HepG2 (cell line): ENCODE measurements around the gene MROH2A. TPM values are rescaled to one million over a fixed set of nuclear protein-coding genes. Genes with fewer than 3 reads are reported as not detected.

Experiments
- HMG20B ChIP-seq: conservative IDR thresholded peaks from 2 replicates; pipeline ENCODE4 v1.6.1; 2016; ENCODE audit warnings: missing genetic modification reagents, missing compliant biosample characterization
- JUND ChIP-seq: sonication (generic); formaldehyde crosslinking; IDR thresholded peaks from 2 replicates; pipeline ENCODE4 v1.8.0; 2022; ENCODE audit warnings: mild to moderate bottlenecking, missing genetic modification reagents
- PITX1 ChIP-seq: sonication (generic); formaldehyde crosslinking; IDR thresholded peaks from 2 replicates; pipeline ENCODE4 v1.5.1; 2020; ENCODE audit warnings: mild to moderate bottlenecking, missing genetic modification reagents
- SMARCE1 ChIP-seq: fragments of 450-650 bp; IDR thresholded peaks from 2 replicates; pipeline ENCODE4 v1.6.1; 2017; ENCODE audit warnings: borderline replicate concordance
- ZFP82 ChIP-seq: sonication (generic); formaldehyde crosslinking; IDR thresholded peaks from 2 replicates; pipeline ENCODE4 v1.5.1; 2020; ENCODE audit warnings: mild to moderate bottlenecking, missing genetic modification reagents, borderline replicate concordance
- ZNF124 ChIP-seq: sonication (generic); formaldehyde crosslinking; IDR thresholded peaks from 2 replicates; pipeline ENCODE4 v1.4.0; 2020; ENCODE audit warnings: missing genetic modification reagents
- ZNF235 ChIP-seq: sonication (generic); formaldehyde crosslinking; IDR thresholded peaks from 2 replicates; pipeline ENCODE4 v1.8.1; 2023; ENCODE audit warnings: mild to moderate bottlenecking, missing genetic modification reagents, borderline replicate concordance
- ZNF292 ChIP-seq: sonication (generic); formaldehyde crosslinking; IDR thresholded peaks from 2 replicates; pipeline ENCODE4 v1.8.1; 2022; ENCODE audit warnings: mild to moderate bottlenecking, low read depth, missing genetic modification reagents, borderline replicate concordance
- ZNF569 ChIP-seq: sonication (generic); formaldehyde crosslinking; IDR thresholded peaks from 2 replicates; pipeline ENCODE4 v1.5.0; 2020; ENCODE audit warnings: mild to moderate bottlenecking, missing genetic modification reagents, moderate library complexity, borderline replicate concordance
- polyA plus RNA-seq, 8 experiments: library from polyadenylated mRNA; depleted of rRNA in 3 of 8; stranded (reverse) in 7 of 8; unstranded in 1 of 8; fragments of >200 nt; fragmentation: Illumina TruSeq in 4 of 8; extraction: Trizol in 4 of 8; gene quantifications; 2 replicates each; pipeline versions ENCODE4 v1.2.1 to v1.2.3, GENCODE V29; 2011 to 2016; ENCODE audit warnings: low read depth in 4 of 8, missing spikeins in 1 of 8, mixed read lengths in 1 of 8; ENCODE audit not compliant: insufficient read depth in 1 of 8
- total RNA-seq, 5 experiments: library from RNA; depleted of rRNA; stranded (reverse); fragments of >200 nt; fragmentation: Illumina TruSeq; extraction: Trizol; gene quantifications; 2 replicates each; pipeline ENCODE4 v1.2.3, GENCODE V29; 2016; ENCODE audit warnings: low read depth in 1 of 5
- TF ChIP-seq, protein P1 (sequence below): sonication (generic); formaldehyde crosslinking; IDR thresholded peaks from 2 replicates; pipeline ENCODE4 v1.8.0; 2022; ENCODE audit warnings: mild to moderate bottlenecking, missing genetic modification reagents, borderline replicate concordance
- TF ChIP-seq, protein P2 (sequence below): sonication (generic); formaldehyde crosslinking; IDR thresholded peaks from 2 replicates; pipeline ENCODE4 v1.4.0; 2020; ENCODE audit warnings: mild to moderate bottlenecking, missing genetic modification reagents
- TF ChIP-seq, protein P3 (sequence below): sonication (generic); formaldehyde crosslinking; IDR thresholded peaks from 2 replicates; pipeline ENCODE4 v1.9.0; 2021; ENCODE audit warnings: missing genetic modification reagents, mild to moderate bottlenecking, borderline replicate concordance
- TF ChIP-seq, protein P4 (sequence below): sonication (generic); formaldehyde crosslinking; IDR thresholded peaks from 2 replicates; pipeline ENCODE4; 2020; ENCODE audit warnings: missing genetic modification reagents, mild to moderate bottlenecking, borderline replicate concordance
- TF ChIP-seq, protein P5 (sequence below): sonication (generic); formaldehyde crosslinking; IDR thresholded peaks from 2 replicates; pipeline ENCODE4 v1.9.0; 2021; ENCODE audit warnings: missing genetic modification reagents, mild to moderate bottlenecking, borderline replicate concordance
- TF ChIP-seq, protein P6 (sequence below): sonication (generic); formaldehyde crosslinking; IDR thresholded peaks from 2 replicates; pipeline ENCODE4 v1.4.0; 2020; ENCODE audit warnings: mild to moderate bottlenecking, missing genetic modification reagents
- TF ChIP-seq, protein P7 (sequence below): sonication (generic); formaldehyde crosslinking; IDR thresholded peaks from 2 replicates; pipeline ENCODE4 v1.4.0; 2020; ENCODE audit warnings: low read depth, mild to moderate bottlenecking, missing genetic modification reagents

Gene MROH2A
- total and polyA plus RNA-seq, 2 of the 13 experiments (the other 11 are each of a cell fraction or from before 2014, with no cell fraction given), result 0.03 to 0.04 TPM

DNA sequence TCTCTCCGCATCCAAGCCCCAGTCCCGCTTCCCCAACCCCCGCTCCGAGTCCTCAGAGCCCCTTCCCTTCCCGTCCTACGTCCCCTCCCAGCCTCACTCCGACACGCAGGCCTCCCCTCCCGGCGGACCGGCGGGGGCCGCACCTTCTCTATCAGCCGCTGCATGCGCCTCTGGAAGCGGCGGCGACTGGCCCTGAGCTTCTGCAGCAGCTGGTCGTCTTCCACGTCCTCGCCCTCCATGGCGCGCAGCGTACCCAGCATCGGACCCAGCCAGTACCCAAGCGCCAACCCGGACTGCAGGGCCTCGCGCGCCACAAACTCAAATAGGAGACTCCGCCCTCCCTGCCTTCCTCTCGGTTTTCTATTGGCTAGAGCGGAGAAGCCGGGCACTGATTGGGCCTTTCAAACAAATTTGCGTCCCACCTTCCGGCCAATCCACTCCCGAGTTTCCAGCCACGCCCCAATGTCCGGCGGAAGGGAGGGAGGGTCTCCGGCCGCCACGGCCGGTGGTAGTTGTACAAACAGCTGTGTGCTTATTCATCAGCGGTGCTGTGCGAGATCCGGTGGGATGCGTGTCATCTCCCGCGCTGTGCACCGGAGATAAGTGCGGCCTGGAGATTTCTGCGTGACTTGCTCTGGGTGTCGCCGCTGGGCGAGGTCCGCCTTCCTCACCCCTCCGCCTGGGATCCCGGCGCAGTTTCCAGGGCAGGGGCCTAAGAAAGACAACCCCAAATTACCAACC is 76.3 kb downstream of the MROH2A start, which contains the start of gene HJURP (continued):
- TF ChIP-seq, protein P1, sequence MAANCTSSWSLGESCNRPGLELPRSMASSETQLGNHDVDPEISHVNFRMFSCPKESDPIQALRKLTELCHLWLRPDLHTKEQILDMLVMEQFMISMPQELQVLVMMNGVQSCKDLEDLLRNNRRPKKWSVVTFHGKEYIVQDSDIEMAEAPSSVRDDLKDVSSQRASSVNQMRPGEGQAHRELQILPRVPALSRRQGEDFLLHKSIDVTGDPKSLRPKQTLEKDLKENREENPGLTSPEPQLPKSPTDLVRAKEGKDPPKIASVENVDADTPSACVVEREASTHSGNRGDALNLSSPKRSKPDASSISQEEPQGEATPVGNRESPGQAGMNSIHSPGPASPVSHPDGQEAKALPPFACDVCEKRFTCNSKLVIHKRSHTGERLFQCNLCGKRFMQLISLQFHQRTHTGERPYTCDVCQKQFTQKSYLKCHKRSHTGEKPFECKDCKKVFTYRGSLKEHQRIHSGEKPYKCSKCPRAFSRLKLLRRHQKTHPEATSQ (CRISPR knock-in tag), result peak; percentile 98; the same call in 1 of the 2 replicates
- TF ChIP-seq ZNF569 (CRISPR knock-in tag), result no peak
- TF ChIP-seq, protein P2, sequence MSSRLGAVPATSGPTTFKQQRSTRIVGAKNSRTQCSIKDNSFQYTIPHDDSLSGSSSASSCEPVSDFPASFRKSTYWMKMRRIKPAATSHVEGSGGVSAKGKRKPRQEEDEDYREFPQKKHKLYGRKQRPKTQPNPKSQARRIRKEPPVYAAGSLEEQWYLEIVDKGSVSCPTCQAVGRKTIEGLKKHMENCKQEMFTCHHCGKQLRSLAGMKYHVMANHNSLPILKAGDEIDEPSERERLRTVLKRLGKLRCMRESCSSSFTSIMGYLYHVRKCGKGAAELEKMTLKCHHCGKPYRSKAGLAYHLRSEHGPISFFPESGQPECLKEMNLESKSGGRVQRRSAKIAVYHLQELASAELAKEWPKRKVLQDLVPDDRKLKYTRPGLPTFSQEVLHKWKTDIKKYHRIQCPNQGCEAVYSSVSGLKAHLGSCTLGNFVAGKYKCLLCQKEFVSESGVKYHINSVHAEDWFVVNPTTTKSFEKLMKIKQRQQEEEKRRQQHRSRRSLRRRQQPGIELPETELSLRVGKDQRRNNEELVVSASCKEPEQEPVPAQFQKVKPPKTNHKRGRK (CRISPR knock-in tag), result 0 out of 2 replicates have a peak, but pooled peaks have one; percentile 10
- TF ChIP-seq ZNF235 (CRISPR knock-in tag), result peak; percentile 63; the same call in 1 of the 2 replicates
- 0 out of 2 replicates have a peak, but pooled peaks have one; percentile 71 for TF ChIP-seq ZNF124 (CRISPR knock-in tag)
- TF ChIP-seq, protein P3, sequence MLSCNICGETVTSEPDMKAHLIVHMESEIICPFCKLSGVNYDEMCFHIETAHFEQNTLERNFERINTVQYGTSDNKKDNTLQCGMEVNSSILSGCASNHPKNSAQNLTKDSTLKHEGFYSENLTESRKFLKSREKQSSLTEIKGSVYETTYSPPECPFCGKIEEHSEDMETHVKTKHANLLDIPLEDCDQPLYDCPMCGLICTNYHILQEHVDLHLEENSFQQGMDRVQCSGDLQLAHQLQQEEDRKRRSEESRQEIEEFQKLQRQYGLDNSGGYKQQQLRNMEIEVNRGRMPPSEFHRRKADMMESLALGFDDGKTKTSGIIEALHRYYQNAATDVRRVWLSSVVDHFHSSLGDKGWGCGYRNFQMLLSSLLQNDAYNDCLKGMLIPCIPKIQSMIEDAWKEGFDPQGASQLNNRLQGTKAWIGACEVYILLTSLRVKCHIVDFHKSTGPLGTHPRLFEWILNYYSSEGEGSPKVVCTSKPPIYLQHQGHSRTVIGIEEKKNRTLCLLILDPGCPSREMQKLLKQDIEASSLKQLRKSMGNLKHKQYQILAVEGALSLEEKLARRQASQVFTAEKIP (CRISPR knock-in tag), result no peak
- TF ChIP-seq JUND, result no peak
- TF ChIP-seq, protein P4, sequence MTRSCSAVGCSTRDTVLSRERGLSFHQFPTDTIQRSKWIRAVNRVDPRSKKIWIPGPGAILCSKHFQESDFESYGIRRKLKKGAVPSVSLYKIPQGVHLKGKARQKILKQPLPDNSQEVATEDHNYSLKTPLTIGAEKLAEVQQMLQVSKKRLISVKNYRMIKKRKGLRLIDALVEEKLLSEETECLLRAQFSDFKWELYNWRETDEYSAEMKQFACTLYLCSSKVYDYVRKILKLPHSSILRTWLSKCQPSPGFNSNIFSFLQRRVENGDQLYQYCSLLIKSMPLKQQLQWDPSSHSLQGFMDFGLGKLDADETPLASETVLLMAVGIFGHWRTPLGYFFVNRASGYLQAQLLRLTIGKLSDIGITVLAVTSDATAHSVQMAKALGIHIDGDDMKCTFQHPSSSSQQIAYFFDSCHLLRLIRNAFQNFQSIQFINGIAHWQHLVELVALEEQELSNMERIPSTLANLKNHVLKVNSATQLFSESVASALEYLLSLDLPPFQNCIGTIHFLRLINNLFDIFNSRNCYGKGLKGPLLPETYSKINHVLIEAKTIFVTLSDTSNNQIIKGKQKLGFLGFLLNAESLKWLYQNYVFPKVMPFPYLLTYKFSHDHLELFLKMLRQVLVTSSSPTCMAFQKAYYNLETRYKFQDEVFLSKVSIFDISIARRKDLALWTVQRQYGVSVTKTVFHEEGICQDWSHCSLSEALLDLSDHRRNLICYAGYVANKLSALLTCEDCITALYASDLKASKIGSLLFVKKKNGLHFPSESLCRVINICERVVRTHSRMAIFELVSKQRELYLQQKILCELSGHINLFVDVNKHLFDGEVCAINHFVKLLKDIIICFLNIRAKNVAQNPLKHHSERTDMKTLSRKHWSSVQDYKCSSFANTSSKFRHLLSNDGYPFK (CRISPR knock-in tag), result peak; percentile 79; the same call in 1 of the 2 replicates
- TF ChIP-seq, protein P5, sequence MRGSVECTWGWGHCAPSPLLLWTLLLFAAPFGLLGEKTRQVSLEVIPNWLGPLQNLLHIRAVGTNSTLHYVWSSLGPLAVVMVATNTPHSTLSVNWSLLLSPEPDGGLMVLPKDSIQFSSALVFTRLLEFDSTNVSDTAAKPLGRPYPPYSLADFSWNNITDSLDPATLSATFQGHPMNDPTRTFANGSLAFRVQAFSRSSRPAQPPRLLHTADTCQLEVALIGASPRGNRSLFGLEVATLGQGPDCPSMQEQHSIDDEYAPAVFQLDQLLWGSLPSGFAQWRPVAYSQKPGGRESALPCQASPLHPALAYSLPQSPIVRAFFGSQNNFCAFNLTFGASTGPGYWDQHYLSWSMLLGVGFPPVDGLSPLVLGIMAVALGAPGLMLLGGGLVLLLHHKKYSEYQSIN (CRISPR knock-in tag), result no peak
- no peak for TF ChIP-seq ZFP82 (CRISPR knock-in tag)
- TF ChIP-seq, protein P6, sequence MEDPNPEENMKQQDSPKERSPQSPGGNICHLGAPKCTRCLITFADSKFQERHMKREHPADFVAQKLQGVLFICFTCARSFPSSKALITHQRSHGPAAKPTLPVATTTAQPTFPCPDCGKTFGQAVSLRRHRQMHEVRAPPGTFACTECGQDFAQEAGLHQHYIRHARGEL (CRISPR knock-in tag), result no peak
- no peak for TF ChIP-seq SMARCE1
- TF ChIP-seq, protein P7, sequence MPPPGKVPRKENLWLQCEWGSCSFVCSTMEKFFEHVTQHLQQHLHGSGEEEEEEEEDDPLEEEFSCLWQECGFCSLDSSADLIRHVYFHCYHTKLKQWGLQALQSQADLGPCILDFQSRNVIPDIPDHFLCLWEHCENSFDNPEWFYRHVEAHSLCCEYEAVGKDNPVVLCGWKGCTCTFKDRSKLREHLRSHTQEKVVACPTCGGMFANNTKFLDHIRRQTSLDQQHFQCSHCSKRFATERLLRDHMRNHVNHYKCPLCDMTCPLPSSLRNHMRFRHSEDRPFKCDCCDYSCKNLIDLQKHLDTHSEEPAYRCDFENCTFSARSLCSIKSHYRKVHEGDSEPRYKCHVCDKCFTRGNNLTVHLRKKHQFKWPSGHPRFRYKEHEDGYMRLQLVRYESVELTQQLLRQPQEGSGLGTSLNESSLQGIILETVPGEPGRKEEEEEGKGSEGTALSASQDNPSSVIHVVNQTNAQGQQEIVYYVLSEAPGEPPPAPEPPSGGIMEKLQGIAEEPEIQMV (CRISPR knock-in tag), result peak; percentile 41; the same call in 1 of the 2 replicates
- TF ChIP-seq PITX1 (CRISPR knock-in tag), result peak; percentile 68; the same call in 1 of the 2 replicates
- no peak for TF ChIP-seq HMG20B (CRISPR knock-in tag)
- TF ChIP-seq ZNF292, result no peak; the same call in none of the 2 replicates
